ENCODE data around the gene ZP2. TPM values are rescaled to one million over a fixed set of nuclear protein-coding genes. Genes with fewer than 3 reads are reported as not detected.

Gene ZP2
- total and polyA plus RNA-seq, 4 donors, result not detected

DNA sequence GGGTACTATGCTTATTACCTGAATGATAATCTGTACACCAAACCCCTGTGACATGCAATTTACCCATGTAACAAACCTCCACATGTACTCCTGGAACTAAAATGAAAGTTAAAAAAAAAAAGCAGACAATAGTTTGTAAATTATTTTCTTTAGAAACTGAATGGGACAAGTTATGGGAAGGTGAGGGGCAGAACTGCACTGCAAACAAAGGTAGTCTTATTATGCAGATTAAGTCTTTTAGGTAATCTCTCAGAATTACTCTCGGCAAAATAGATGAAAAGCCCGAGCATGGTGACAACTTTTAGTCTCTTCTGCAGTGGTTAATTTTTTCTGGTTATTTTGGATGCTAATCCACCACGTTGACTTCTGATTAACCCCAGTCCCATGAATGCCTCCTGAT, 27.4 kb downstream of the ZP2 start:
- Histone ChIP-seq H3K4me1 (ENCODE audit: control insufficient read depth in 4 of 4, insufficient read depth in 4 of 4, low read length in 3 of 4) (peaks cover 0 to 2% (median 0%) of the 10 kb centered on the region in 4 donors), H3K27ac (ENCODE audit: low read depth in 1 of 2, low read length in 2 of 2) (no peak overlapping the region), H3K9ac (ENCODE audit: low read depth in 1 of 2, low read length in 2 of 2) (no peak overlapping the region), H3K27me3 (ENCODE audit: control insufficient read depth in 4 of 4, insufficient read depth in 4 of 4, low read length in 3 of 4) (no peaks in the 10 kb centered on the region), H3K9me3 (ENCODE audit: control insufficient read depth in 4 of 4, low read length in 3 of 4) (no peaks in the 10 kb centered on the region), H3K4me3 (ENCODE audit: low read depth in 1 of 3, low read length in 3 of 3) (no peak overlapping the region), H3K36me3 (ENCODE audit: control insufficient read depth in 4 of 4, insufficient read depth in 3 of 4, low read depth in 1 of 4, low read length in 3 of 4) (peaks cover 0 to 3% (median under 1%) of the 10 kb centered on the region in 4 donors)
- WGBS, result 91% methylated on average over 3 of the region's 3 CpGs
- DNase-seq (ENCODE audit: low spot score), result no peak
- no peak for TF ChIP-seq GABPA (IDR thresholded peaks at IDR 0.05 in 1 of 2, conservative IDR thresholded peaks at IDR 0.05 in 1 of 2)
- no peak for TF ChIP-seq JUND (IDR thresholded peaks at IDR 0.05)
- TF ChIP-seq, protein P1, sequence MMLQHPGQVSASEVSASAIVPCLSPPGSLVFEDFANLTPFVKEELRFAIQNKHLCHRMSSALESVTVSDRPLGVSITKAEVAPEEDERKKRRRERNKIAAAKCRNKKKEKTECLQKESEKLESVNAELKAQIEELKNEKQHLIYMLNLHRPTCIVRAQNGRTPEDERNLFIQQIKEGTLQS (IDR thresholded peaks at IDR 0.05), result no peak
- TF ChIP-seq RAD21 (IDR thresholded peaks at IDR 0.05), result no peak
- TF ChIP-seq, protein P2, sequence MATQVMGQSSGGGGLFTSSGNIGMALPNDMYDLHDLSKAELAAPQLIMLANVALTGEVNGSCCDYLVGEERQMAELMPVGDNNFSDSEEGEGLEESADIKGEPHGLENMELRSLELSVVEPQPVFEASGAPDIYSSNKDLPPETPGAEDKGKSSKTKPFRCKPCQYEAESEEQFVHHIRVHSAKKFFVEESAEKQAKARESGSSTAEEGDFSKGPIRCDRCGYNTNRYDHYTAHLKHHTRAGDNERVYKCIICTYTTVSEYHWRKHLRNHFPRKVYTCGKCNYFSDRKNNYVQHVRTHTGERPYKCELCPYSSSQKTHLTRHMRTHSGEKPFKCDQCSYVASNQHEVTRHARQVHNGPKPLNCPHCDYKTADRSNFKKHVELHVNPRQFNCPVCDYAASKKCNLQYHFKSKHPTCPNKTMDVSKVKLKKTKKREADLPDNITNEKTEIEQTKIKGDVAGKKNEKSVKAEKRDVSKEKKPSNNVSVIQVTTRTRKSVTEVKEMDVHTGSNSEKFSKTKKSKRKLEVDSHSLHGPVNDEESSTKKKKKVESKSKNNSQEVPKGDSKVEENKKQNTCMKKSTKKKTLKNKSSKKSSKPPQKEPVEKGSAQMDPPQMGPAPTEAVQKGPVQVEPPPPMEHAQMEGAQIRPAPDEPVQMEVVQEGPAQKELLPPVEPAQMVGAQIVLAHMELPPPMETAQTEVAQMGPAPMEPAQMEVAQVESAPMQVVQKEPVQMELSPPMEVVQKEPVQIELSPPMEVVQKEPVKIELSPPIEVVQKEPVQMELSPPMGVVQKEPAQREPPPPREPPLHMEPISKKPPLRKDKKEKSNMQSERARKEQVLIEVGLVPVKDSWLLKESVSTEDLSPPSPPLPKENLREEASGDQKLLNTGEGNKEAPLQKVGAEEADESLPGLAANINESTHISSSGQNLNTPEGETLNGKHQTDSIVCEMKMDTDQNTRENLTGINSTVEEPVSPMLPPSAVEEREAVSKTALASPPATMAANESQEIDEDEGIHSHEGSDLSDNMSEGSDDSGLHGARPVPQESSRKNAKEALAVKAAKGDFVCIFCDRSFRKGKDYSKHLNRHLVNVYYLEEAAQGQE (IDR thresholded peaks at IDR 0.05), result no peak
- TF ChIP-seq TAF1 (conservative IDR thresholded peaks at IDR 0.05), result no peak
- TF ChIP-seq, protein P3, sequence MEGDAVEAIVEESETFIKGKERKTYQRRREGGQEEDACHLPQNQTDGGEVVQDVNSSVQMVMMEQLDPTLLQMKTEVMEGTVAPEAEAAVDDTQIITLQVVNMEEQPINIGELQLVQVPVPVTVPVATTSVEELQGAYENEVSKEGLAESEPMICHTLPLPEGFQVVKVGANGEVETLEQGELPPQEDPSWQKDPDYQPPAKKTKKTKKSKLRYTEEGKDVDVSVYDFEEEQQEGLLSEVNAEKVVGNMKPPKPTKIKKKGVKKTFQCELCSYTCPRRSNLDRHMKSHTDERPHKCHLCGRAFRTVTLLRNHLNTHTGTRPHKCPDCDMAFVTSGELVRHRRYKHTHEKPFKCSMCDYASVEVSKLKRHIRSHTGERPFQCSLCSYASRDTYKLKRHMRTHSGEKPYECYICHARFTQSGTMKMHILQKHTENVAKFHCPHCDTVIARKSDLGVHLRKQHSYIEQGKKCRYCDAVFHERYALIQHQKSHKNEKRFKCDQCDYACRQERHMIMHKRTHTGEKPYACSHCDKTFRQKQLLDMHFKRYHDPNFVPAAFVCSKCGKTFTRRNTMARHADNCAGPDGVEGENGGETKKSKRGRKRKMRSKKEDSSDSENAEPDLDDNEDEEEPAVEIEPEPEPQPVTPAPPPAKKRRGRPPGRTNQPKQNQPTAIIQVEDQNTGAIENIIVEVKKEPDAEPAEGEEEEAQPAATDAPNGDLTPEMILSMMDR (IDR thresholded peaks at IDR 0.05; ENCODE audit: low read depth, low read length, missing input control), result no peak
- no peak for TF ChIP-seq HNF4A (conservative IDR thresholded peaks at IDR 0.05)
- no peak for TF ChIP-seq HNF4G (IDR thresholded peaks at IDR 0.05)

DNA sequence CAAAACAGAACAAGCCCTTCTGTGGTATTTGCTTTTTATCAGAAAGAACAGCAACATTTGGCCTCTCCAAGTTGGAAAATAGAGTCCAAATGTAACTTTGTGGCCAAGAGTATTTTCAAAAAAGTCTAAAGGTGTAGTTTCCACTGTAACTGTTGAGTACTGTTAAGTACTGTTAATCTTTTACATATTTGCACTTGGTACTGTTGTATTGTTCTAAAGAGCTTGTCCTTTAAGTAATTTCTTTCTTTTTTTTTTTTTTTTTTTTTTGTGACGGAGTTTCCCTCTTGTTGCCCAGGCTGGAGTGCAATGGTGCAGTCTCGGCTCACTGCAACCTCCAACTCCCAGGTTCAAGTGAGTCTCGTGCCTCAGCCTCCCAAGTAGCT, 31.4 kb downstream of the ZP2 start:
- Histone ChIP-seq H3K27ac (ENCODE audit: low read depth in 1 of 2, low read length in 2 of 2) (no peak overlapping the region), H3K4me1 (ENCODE audit: control insufficient read depth in 4 of 4, insufficient read depth in 4 of 4, low read length in 3 of 4) (no peaks in the 10 kb centered on the region), H3K36me3 (ENCODE audit: control insufficient read depth in 4 of 4, insufficient read depth in 3 of 4, low read depth in 1 of 4, low read length in 3 of 4) (peaks cover 0 to 3% (median under 1%) of the 10 kb centered on the region in 4 donors), H3K9ac (ENCODE audit: low read depth in 1 of 2, low read length in 2 of 2) (no peak overlapping the region), H3K9me3 (ENCODE audit: control insufficient read depth in 4 of 4, low read length in 3 of 4) (no peaks in the 10 kb centered on the region), H3K27me3 (ENCODE audit: control insufficient read depth in 4 of 4, insufficient read depth in 4 of 4, low read length in 3 of 4) (no peaks in the 10 kb centered on the region), H3K4me3 (ENCODE audit: low read depth in 1 of 3, low read length in 3 of 3) (no peak overlapping the region)
- TF ChIP-seq FOXA1 (IDR thresholded peaks at IDR 0.05), result no peak
- TF ChIP-seq, protein P3 (IDR thresholded peaks at IDR 0.05; ENCODE audit: low read depth, low read length, missing input control), result no peak
- no peak for TF ChIP-seq GABPA (IDR thresholded peaks at IDR 0.05 in 1 of 2, conservative IDR thresholded peaks at IDR 0.05 in 1 of 2)
- no peak for TF ChIP-seq SP1 (IDR thresholded peaks at IDR 0.05)
- TF ChIP-seq JUND (IDR thresholded peaks at IDR 0.05), result no peak
- TF ChIP-seq, protein P2 (IDR thresholded peaks at IDR 0.05), result no peak
- TF ChIP-seq HNF4G (IDR thresholded peaks at IDR 0.05), result no peak
- no peak for TF ChIP-seq FOXA2 (IDR thresholded peaks at IDR 0.05)
- TF ChIP-seq RAD21 (IDR thresholded peaks at IDR 0.05), result no peak
- TF ChIP-seq, protein P4, sequence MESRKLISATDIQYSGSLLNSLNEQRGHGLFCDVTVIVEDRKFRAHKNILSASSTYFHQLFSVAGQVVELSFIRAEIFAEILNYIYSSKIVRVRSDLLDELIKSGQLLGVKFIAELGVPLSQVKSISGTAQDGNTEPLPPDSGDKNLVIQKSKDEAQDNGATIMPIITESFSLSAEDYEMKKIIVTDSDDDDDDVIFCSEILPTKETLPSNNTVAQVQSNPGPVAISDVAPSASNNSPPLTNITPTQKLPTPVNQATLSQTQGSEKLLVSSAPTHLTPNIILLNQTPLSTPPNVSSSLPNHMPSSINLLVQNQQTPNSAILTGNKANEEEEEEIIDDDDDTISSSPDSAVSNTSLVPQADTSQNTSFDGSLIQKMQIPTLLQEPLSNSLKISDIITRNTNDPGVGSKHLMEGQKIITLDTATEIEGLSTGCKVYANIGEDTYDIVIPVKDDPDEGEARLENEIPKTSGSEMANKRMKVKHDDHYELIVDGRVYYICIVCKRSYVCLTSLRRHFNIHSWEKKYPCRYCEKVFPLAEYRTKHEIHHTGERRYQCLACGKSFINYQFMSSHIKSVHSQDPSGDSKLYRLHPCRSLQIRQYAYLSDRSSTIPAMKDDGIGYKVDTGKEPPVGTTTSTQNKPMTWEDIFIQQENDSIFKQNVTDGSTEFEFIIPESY (IDR thresholded peaks at IDR 0.05), result no peak
- TF ChIP-seq RXRA (IDR thresholded peaks at IDR 0.05), result no peak
- no peak for TF ChIP-seq YY1 (IDR thresholded peaks at IDR 0.05)
- TF ChIP-seq, protein P1 (IDR thresholded peaks at IDR 0.05), result no peak
- no peak for TF ChIP-seq HNF4A (conservative IDR thresholded peaks at IDR 0.05)
- TF ChIP-seq NR2F2 (IDR thresholded peaks at IDR 0.05), result no peak
- no peak for TF ChIP-seq TAF1 (conservative IDR thresholded peaks at IDR 0.05)
- no peak for DNase-seq (ENCODE audit: low spot score)
- WGBS, result 92% methylated on average over 3 of the region's 3 CpGs
